H54 (cell line): ENCODE measurements around the gene CSTF1.

Experiments used
- DNase-seq: peaks from one replicate; pipeline ENCODE4 v3.0.0; 2011; ENCODE audit warnings: low spot score, mixed read lengths; ENCODE audit not compliant: insufficient read length
- FAIRE-seq: peaks from 3 replicates; lab custom pipeline; 2011; peaks lifted over from hg19 to GRCh38; lab: Jason Lieb, UNC
- POLR2A ChIP-seq: IDR thresholded peaks from 2 replicates; pipeline ENCODE4 v1.6.1; 2011; ENCODE audit warnings: low read depth, mild to moderate bottlenecking, low read length

The CSTF1 gene

GRCh38 chr20:56359212-56360132 lies 33.0 kb upstream of the CSTF1 start:
- peak; percentile 73 for DNase-seq
- FAIRE-seq = no peak
- no peak for TF ChIP-seq POLR2A

GRCh38 chr20:56360133-56360907 lies 32.1 kb upstream of the CSTF1 start:
- no peak for FAIRE-seq
- no peak for TF ChIP-seq POLR2A
- no peak for DNase-seq

- FAIRE-seq (no peak), DNase-seq (no peak)
- no peak for TF ChIP-seq POLR2A
These were observed 31.6 kb upstream of the CSTF1 start for GRCh38 chr20:56360908-56361205.

- DNase-seq = no peak
These were observed 30.5 kb upstream of the CSTF1 start for GRCh38 chr20:56361900-56362299.

GRCh38 chr20:56362833-56363413 lies 29.5 kb upstream of the CSTF1 start:
- FAIRE-seq = no peak
- no peak for DNase-seq
- no peak for TF ChIP-seq POLR2A

More at GRCh38 chr20:56361900-56362299, 30.5 kb upstream of the CSTF1 start:
- TF ChIP-seq POLR2A = no peak
- FAIRE-seq = no peak

GRCh38 chr20:56363491-56363890 lies 29.0 kb upstream of the CSTF1 start:
- TF ChIP-seq POLR2A = no peak
- no peak for FAIRE-seq
- DNase-seq = no peak

- DNase-seq (no peak), FAIRE-seq (no peak)
- TF ChIP-seq POLR2A = no peak
These were observed 23.9 kb upstream of the CSTF1 start for GRCh38 chr20:56368351-56369134.

GRCh38 chr20:56369179-56369578 lies 23.3 kb upstream of the CSTF1 start:
- FAIRE-seq = no peak
- TF ChIP-seq POLR2A = no peak
- no peak for DNase-seq

- no peak for DNase-seq
These were observed 20.5 kb upstream of the CSTF1 start for GRCh38 chr20:56371977-56372376.

GRCh38 chr20:56372850-56373249 lies 19.6 kb upstream of the CSTF1 start:
- FAIRE-seq = no peak
- no peak for TF ChIP-seq POLR2A
- no peak for DNase-seq

More at GRCh38 chr20:56371977-56372376, 20.5 kb upstream of the CSTF1 start:
- no peak for TF ChIP-seq POLR2A
- no peak for FAIRE-seq

GRCh38 chr20:56373942-56374341 lies 18.5 kb upstream of the CSTF1 start:
- peak; percentile 79 for FAIRE-seq
- peak; percentile 47 for DNase-seq
- no peak for TF ChIP-seq POLR2A

- TF ChIP-seq POLR2A = no peak
- FAIRE-seq (no peak), DNase-seq (no peak)
These were observed 16.1 kb upstream of the CSTF1 start for GRCh38 chr20:56376331-56376730.

- no peak for DNase-seq
- FAIRE-seq = no peak
- TF ChIP-seq POLR2A = no peak
These were observed 14.1 kb upstream of the CSTF1 start for GRCh38 chr20:56378386-56378785.
